ENCODE data around the gene RHEB.

Gene RHEB

DNA sequence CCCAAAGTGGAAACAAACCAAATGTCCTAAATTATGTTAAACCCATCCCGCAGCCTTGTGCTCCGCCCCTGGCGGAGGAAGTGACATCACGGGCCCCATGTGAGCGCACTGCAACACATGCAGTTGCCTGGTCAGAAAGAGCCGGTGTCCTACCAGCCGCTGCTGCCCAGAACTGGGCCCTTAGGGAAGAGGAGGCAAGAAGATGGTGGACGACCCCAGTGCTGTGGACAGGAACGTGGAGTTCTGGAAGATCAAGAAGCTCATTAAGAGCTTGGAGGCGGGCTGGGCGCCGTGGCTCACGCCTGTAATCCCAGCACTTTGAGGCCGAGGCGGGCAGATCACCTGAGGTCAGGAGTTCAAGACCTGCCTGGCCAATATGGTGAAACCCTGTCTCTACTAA, 18.0 kb downstream of the RHEB start:
- DNase-seq = no peak

DNA sequence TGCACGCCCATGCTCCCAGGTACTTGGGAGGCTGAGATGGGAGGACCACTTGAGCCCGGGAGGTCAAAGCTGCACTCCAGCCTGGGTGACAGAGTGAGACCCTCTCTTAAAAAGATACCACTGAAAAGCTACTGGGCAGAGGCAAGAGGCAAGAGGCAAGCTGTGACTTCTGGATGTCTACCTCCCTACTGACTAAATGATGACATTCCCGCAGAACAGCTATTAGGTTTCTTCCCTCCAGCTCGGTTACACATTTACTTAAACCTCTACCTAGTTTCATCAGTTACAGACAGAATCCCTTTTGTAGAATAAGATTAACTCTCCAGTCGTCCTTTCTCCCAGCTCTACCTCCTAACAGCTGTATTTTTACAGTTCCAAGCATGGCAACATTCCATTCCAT, 21.2 kb downstream of the RHEB start:
- no peak for DNase-seq

DNA sequence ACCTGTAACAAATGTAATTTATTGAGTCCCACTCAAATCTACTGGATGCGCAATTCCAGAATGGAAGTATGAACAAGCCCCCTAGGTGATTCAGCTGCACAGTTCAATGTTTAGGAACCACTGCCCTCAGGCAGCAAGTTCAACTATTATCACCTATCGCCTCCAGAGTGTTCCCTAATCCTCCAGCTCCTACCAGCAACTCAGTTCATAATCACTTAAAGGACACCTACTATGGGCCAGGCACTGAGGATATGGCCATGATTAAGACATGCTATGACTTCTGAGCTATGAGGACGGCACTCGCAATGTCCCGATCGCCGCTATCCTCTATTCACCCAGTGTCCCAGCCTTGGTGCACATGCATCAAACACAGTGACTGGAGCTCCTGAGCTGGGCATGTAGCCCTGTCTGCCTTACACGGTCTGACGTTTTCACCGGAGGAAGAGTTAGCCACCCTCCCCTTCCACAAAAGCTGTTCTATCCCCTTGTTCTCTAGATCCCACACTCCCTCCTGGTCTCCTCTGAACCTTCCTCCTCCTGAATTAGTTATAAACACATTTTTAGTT, 22.3 kb downstream of the RHEB start:
- no peak for DNase-seq

DNA sequence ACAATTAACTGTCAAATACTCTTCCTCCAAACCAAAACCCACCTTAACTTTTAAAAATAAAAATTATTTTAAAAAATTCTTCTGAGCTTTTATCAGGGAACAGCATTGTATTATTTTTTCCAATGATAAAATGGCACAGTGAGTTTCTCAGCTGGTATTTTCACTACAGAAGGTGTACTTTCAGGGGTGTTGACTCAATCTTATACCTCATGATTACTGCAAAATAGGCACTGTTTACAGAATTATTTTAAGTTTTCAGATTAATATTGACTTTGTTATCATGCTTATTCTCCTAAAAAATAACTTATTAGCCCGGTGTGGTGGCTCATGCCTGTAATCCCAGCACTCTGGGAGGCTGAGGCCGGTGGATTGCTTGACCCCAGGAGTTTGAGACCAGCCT, 24.3 kb downstream of the RHEB start:
- DNase-seq = no peak

DNA sequence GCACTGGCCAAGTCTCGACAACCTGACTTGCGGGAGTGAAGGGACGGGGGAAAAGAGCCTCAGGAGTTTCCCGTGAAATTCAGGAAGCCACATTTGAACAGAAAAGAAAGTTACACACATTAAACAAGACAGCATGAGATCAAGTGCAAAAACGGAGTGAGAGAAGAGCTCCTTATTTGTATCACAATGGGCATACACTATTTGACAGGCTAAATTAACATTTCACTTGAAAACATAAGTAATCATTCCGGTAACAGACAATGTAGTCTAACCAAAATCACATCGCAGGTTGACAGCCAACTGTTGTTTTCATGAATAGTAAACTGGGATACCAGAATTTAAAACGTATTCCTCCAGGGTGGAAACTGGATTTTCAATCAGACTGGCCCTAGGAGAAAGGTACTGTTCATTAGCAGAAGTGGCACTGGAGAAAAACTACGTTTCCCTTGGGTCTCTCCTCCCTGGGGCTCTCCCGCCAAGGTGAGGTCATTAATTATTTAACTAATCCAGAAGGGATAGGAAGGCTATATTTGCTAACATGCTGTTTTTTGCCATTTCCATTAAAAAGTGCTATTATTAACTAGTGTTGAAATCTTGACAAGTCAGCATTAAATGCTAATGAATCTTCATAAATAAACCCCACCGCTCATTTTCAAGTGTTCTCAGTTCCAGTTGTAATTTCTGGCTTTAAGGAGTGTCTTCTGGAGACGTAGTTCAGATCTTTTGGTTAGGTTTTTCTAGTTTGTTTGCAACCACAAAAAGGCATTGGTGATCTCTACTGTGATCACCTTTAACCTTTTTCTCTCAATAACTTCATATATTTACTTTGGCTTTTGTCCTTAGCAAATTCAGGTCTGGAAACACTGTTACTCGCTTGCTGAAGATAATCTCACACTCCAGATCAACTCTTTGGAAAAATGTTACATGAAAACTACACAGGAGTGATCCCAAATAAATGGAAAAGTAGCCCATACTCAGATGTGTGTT, 25.1 kb downstream of the RHEB start:
- no peak for DNase-seq

DNA sequence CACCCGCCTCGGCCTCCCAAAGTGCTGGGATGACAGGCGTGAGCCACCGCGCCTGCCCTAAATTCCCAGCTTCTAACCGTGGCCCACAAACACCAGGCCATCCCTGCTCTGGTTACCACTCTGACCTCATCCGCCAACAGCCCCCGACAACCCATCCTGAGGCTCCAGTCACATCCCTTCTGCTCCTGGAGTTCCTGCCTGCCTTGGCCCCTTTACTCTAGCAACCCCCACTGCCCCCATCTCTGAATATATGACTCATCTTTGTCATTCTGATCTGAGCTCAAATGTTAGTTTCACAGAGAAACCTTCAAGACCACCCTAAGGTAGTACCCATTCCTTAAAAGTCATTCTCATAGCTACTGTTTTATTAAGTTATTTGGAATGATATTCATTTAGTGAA, 26.6 kb downstream of the RHEB start:
- no peak for DNase-seq

DNA sequence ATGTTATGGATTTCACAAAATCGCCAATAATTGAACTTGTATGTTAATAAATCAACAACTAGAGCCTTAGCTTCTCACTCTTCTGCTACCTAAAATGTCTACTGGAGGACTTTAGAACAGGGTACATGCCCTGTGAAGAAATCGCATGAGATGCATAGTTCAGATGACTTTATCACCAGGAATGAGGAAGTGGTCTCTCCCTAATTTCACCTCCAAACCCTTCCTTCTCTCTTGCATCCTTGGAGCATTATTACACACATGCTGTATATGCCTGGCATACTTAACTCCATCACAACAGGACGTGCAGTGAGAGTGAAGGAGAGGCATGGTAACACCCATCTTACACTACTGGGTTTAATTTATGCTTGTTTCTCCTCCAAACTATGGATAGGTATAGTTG, 27.8 kb downstream of the RHEB start:
- no peak for DNase-seq

DNA sequence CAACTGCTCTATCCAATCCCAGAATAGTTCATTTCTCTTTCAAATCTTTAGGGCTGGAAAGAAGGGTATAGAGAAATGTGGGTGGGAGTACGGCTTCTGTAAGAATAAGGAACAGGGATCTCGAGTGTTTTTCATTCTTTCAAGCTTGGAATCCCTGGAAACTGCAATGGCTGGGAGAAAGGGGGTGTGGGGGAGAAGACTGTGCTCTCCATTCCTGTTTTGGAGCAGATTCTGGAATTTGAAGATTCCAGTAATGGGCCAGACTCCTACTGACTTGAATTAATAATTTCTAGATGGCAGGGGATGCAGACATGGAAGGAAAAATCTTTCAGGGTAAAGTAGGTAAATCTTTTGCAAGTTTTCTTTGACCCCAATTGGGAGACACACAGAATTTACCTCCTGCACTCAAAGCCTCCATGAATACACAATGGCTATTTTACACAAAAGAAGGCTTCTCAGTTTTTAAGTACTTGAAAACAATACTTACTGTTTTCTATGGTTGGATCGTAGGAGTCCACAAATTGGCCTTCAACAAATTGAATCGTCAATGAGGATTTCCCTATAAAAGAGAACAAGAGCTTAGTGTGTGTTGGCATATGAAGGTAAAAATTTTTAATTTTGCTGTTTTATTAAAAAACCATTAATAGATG, 29.1 kb downstream of the RHEB start:
- DNase-seq = no peak

DNA sequence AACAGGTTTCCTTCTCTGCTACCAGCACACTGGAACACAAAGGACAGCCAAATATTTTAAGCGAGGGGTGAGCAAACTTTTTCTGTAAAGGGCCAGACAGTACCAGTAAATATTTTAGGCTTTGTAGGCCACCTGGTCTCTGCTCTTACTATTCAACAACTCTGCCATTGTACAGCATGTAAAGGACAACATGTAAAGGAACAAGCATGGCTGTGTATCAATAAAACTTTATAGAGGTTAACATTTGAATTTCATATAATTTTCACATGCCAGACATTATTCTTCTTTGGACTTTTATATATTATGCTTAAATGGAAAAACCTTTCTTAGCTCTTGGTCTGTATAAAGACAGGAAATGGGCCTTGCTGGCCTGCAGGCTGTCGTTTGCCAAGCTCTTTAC, 30.2 kb downstream of the RHEB start:
- no peak for DNase-seq

DNA sequence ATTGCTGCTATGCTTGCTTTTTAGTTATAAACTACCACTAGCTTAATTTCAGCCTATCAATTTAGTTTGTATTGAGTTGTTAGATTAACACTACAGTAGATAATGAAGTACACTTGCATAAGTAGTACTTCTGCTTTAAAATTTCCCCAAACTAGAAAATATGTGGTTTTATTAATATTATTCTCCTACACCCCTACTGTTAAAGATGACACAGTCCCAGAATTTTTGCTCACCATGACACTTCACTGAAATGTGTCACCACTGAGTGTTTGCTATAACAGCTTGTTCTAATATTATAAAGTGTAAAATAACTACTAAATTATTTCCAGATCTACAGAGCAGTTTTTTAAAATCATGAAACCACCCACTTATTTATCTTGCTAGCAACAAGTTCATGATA, 31.6 kb downstream of the RHEB start:
- DNase-seq = no peak

DNA sequence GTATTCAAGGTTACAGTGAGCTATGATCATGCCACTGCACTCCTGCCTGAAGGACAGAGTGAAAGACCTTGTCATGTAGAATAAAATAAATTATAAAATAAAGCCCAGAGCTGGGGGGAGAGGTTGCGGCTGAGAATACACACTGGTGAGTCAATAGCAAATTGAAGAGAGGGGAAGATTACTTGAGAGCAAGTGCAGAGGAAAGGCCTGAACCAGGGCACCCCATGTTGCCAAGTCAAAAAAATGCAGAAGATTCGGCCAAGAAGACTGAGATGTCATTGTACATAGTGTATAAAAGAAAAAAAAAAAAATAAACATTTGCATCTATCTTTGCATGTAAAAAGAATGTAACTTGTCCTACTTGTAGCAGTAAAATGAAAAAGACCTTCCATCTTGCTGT, 32.5 kb downstream of the RHEB start:
- DNase-seq = no peak

DNA sequence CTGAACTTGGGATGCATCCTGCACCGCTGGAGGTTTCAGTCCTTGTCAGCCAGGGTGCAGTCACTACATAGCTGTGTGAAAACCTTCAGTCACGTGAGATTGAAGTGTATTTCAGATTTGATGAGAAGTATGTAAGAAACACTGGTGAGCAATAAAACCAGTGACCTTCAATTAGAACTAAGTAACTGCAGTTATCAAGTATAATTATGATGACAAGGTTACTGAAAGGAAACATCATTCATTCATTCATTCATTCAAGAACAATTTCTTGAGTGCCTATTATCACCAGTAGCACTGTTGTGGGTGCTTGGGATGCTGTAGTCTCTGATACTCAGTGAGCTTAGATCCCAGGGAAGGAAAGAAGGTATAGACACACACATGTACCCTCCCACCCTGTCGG, 33.6 kb downstream of the RHEB start:
- no peak for DNase-seq

DNA sequence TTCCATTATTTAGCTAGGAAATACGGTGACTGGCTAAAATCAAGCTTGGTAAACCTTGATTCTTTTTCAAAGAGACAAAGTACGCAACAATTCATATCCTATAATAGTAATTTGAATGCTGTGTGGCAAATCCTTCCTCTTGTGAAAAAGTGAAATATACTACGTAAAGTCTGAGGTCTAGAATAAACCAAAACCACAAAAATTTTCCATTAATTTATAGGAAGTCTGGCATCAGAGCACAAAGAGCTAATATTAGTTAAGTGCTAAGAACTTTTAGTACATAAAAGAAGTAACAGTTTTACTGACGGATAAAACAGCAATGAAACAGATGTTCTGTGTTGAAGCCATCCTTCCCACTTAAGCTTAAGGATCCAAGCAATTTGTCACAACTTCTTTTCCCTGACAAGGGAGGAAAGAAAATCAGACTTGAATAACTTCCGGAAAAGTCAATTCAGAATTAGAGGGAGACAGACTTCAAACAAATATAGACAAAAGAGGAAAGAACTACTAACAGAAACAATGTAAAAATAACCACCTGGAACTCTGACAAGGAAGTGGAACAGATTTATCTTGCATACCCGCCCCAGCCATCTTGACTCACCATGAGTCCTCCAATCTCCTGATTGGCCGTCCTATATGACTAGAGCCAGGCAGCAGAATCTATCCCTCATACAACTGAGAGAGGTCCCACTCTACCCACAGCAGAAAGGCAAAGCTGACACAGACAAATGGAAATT, 34.6 kb downstream of the RHEB start:
- DNase-seq = peak; percentile 15

DNA sequence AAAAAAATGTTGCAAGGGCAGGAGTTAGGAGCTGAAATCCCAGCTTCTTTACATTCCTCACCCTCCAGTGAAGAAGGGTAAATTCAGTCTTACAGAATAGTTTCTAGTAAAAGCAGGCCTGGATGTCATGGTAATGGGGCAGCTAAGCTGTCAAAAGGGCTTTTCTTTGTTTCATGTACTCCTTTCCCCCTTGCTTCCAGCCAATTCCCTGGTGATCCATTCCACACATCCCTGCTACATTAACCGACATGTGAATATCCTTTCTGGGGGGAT, 36.0 kb downstream of the RHEB start:
- no peak for DNase-seq

DNA sequence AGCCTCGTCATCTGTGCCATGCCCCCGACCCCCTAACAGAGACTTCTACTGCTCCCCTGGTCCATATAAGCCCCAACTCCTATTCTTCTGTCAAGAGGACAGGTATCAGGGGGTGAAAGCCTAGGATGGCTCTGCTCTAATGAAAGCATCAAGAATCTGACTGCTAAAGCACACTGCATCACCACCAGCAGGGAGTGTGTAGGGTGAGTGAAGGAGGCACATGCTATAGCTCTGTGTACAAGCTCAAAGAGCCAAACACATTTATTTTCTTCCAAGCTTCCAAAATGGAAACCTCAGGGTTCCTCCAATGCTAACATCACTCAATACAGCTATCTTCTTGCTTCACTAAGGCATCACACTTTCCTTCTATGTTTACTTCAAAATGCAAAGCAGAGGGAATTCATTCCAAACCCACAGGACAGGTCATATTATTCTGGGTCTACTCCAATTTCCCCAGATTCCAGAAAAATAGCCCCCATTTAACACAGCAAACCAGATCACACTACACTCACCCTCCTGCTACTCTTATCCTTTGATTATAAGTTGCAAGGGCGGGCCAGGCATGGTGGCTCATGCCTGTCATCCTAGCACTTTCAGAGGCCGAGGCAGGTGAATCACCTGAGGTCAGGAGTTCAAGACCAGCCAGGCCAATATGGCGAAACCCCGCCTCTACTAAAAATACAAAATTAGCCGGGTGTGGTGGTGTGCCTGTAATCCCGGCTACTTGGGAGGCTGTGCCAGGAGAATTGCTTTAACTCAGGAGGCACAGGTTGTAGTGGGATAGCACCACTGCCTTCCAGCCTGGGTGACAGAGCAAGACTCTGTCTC, 36.6 kb downstream of the RHEB start:
- no peak for DNase-seq

DNA sequence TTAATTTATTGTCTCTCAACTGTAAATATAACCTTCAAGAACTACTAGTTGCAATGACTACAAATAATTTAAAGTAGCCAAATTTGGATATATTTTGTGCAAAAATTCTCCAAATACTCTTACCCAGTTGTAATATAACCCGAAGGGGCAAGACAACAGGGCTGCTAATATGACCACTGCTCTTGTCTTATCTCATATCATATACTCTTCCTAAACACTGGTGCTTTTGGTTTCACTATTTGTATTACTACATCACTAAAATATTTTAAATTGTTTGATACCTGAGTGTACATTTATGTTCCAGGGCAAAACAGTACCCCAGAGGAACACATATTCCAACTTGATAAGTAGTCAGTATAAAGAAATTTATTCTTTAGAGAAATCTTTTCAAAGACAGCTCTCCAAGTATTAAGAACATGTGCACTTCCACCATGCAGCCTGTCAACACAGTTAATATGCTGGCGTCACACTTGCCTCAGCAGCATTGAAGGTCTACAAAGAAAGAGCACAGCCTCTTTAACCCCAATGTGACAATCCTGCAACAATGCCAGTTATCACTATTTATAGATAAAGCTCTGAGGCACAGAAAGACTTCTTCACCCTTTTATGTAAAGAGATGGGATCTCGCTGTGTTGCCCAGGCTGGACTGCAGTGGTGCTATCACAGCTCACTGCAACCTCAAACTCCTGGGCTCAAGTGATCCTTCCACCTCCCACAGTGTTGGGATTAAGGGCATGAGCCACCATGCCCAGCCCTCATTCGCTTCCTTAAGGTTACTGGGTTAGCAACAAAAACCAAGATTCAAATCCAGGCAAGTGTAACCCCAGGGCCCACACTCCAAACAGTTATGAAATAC, 37.8 kb downstream of the RHEB start:
- no peak for DNase-seq

DNA sequence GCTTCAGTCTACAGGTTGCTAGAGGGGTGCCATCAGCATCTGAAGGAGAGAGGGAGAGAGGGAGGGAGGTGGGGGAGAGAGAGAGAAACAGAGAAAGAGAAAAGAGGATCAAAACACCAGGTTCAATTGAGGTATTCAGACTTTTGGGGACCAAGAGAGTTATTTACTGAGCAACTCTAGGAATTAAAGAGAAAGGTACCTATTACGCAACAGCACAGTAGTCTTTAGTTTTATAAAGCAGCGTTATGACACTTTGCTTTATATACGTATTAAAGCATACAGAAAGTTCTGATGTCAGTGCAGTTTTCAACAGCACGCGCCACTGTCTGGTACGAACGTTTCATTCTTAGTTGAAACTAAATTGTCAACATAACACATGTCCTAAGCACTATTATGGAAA, 41.8 kb downstream of the RHEB start:
- DNase-seq = no peak

DNA sequence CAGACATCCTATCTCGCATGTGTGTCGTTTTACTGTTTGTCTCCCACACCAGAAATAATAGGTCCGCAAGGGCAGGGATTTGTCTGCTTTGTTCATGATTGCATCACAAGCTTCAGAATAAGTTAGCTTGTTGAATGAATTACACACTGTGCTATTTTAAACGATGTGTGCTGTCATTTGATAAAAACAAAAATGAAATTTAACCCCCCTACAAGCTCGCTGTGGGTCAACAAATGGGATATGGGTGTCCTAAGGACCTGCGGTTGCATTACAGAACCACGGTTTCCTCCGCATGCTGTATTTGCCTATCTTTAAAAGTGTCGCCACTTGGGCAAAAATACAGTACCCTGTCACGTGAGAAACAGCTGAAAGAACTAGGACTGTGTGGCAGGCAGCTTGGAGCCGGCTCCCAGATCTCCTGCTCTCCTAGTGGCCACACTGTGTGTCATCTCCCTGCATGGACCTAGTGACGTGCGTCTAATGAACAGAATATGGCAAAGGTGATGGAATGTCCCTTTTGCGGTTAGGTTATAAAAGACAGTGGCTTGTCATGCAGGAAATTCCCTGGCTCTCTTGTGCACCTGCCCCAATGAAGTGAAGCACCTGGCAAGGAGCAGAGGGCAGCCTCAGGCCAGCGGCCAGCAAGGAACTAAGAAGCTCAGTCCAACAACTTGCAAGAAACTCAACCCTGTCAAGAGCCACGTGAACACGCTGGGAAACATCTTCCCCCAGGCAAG, 46.9 kb downstream of the RHEB start:
- no peak for DNase-seq

DNA sequence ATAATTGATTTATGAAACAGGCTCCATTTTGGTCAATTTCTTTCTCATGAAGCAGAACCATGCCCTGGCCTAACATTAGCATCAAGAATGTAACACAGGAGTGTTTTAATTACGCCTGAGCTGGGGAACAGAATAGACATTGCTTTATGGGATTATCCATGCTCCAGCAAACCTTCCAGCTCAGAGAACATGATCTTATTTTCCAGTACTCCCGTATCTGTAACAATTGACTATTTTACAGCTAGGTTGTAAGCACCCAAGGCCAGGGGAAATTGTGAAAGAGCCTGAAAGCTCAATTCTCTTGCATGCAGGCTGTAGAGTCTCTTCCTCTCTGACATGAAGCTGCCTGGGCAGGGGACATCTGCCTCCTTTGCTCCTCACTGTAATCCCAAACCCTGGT, 49.0 kb downstream of the RHEB start:
- no peak for DNase-seq

DNA sequence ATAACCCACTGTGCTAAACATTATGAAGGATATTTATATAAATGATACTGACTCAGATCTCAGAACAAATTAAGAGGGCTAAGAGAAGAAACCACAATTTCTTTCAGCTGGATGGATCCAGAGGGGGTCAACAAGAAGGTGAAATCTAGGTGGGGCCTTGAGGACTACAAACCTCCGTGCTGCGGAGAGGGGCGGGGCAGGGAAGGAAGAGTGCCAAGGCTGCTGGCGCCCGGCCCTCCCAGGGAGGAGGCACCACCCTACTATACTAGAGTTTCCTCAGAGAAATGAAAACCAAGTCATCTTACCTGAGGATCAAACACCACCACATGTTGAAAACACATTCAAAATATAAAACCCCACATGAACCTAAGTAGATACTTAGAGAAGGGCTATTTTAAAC, 50.4 kb downstream of the RHEB start:
- DNase-seq = no peak

All from CD4-positive, alpha-beta T cell treated with Interferon gamma for 1 hour (primary cell).